ENCODE measurements around the gene SLC39A12. TPM values are rescaled to one million over a fixed set of nuclear protein-coding genes. Genes with fewer than 3 reads are reported as not detected.
A peak's percentile ranks its signal among the peaks of the same experiment; 100 is the strongest.

Gene SLC39A12
- polyA plus RNA-seq, 1 experiment = not detected

DNA sequence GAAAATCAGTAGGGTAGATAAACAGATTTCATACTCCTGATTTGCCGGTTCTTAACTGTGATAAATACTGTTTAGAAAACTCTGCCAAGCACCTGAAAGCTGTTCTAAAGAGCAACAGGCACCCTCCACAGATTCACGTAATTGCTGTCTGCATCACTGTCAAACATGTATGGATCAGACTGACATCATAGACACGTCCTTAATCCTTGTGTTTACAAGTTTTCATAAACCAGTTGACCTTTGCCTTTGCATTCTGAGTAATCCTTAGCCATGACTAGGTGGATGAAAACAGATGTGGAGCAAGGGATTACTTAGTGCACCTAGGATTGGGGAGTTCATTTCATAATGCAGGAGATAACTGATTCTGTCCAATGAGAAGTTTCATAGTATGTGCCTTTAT is 41.6 kb downstream of the SLC39A12 start:
- H3K36me3 ChIP-seq (ENCODE audit: control insufficient read depth, insufficient read depth, low read length) = no peaks in the 10 kb centered on the region
- POLR2A ChIA-PET = no interaction called here
- DNase-seq (ENCODE audit: low read depth) = no peak

DNA sequence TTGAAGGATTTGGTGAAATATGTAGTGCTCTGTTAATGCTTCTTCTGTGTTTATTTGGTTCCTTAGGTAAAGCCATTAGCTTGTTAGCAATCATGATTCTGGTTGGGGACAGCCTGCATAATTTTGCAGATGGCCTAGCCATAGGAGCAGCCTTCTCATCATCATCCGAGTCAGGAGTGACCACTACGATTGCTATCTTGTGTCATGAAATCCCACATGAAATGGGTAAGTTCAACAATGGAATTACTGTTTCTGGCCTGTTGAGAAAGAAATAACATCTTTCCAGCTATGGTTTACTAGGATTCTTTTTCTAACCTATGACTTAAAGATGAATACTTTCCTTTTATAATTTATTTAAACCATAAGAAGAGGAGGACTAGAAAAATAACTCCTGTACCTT is 48.9 kb downstream of the SLC39A12 start:
- ChIA-PET CTCF (no interaction called here), POLR2A (no interaction called here)
- no peak for DNase-seq (ENCODE audit: low read depth)
- TF ChIP-seq, protein P1, sequence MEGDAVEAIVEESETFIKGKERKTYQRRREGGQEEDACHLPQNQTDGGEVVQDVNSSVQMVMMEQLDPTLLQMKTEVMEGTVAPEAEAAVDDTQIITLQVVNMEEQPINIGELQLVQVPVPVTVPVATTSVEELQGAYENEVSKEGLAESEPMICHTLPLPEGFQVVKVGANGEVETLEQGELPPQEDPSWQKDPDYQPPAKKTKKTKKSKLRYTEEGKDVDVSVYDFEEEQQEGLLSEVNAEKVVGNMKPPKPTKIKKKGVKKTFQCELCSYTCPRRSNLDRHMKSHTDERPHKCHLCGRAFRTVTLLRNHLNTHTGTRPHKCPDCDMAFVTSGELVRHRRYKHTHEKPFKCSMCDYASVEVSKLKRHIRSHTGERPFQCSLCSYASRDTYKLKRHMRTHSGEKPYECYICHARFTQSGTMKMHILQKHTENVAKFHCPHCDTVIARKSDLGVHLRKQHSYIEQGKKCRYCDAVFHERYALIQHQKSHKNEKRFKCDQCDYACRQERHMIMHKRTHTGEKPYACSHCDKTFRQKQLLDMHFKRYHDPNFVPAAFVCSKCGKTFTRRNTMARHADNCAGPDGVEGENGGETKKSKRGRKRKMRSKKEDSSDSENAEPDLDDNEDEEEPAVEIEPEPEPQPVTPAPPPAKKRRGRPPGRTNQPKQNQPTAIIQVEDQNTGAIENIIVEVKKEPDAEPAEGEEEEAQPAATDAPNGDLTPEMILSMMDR (IDR thresholded peaks at IDR 0.05; ENCODE audit: insufficient read depth, low read depth, low read length) = no peak
- no peak overlapping the region for H3K4me3 ChIP-seq (ENCODE audit: low read depth, low read length)
- no peaks in the 10 kb centered on the region for H3K27me3 ChIP-seq (ENCODE audit: control insufficient read depth, insufficient read depth, low read length)
- no peaks in the 10 kb centered on the region for H3K36me3 ChIP-seq (ENCODE audit: control insufficient read depth, insufficient read depth, low read length)

More for the DNA sequence above, 41.6 kb downstream of the SLC39A12 start:
- Histone ChIP-seq H3K4me3 (ENCODE audit: low read depth, low read length) (no peak overlapping the region), H3K27me3 (ENCODE audit: control insufficient read depth, insufficient read depth, low read length) (no peaks in the 10 kb centered on the region)
- TF ChIP-seq, protein P1 (IDR thresholded peaks at IDR 0.05; ENCODE audit: insufficient read depth, low read depth, low read length) = no peak
- CTCF ChIA-PET = no interaction called here

DNA sequence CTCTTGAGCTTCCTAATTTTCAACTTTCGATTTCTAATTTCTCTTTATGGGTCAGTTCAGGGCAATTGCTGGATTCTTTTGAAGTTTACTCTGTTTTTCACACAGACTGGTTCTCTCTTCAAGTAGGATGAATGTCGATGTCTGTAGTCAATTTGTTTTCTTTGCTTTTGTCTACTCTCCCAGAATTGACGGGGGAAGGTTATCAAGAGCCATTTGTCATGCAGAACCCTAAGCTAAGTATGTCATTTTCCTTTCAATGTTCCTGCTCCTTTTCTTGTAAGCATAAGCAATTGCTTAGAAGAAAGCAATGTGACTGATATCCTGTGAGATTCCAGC is 53.7 kb downstream of the SLC39A12 start:
- ChIA-PET CTCF (interaction anchor here (0.8 kb wide), 1 partner anchor 98 kb away, joined by 3 read pairs; no protein-coding TSS in a partner anchor), POLR2A (interaction anchor here (0.7 kb wide), 1 partner anchor 43 kb away, joined by 5 read pairs; no protein-coding TSS in a partner anchor)
- TF ChIP-seq, protein P1 (IDR thresholded peaks at IDR 0.05; ENCODE audit: insufficient read depth, low read depth, low read length) = no peak
- H3K27me3 ChIP-seq (ENCODE audit: control insufficient read depth, insufficient read depth, low read length) = peaks cover 1% of the 10 kb centered on the region; the same call in 1 of the 2 replicates
- DNase-seq (ENCODE audit: low read depth) = no peak
- no peaks in the 10 kb centered on the region for H3K36me3 ChIP-seq (ENCODE audit: control insufficient read depth, insufficient read depth, low read length)
- H3K4me3 ChIP-seq (ENCODE audit: low read depth, low read length) = no peak overlapping the region

DNA sequence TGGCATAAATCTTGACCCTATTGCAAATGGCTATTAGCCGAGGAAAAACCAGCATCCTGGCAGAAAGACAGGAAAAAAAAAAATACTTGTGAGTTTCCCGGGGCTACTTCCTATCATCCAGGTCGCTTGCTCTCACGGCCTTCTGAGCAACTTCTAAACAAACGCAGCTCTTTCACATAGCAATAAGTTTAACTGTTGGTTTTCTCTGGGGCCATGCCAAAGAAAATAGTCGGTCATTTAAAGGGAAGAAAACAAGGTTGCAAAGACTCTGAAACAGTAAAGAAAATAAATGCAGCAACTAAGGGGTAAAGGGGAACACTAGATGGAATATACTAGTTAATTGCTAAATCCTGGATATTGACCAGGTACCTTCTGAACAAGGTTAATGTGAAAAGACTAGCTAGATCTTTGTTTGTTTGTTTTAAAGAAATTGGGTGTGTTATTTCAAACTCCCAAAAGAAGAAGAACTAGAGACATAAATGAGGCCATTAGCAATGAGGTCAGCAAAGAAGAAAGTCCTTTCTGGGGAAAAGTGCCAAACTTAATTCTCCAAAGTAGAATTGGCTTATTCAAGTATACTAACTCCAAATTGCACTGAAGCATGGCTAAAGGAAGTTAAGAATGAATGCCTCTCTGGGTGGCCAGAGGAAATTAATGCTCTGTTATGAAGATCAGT is 54.2 kb downstream of the SLC39A12 start:
- Histone ChIP-seq H3K4me3 (ENCODE audit: low read depth, low read length) (no peak overlapping the region), H3K27me3 (ENCODE audit: control insufficient read depth, insufficient read depth, low read length) (peaks cover 1% of the 10 kb centered on the region; the same call in 1 of the 2 replicates), H3K36me3 (ENCODE audit: control insufficient read depth, insufficient read depth, low read length) (no peaks in the 10 kb centered on the region)
- ChIA-PET POLR2A (interaction anchor here (0.7 kb wide), 1 partner anchor 44 kb away, joined by 5 read pairs; no protein-coding TSS in a partner anchor), CTCF (interaction anchor here (0.8 kb wide), 1 partner anchor 98 kb away, joined by 3 read pairs; no protein-coding TSS in a partner anchor)
- TF ChIP-seq, protein P1 (IDR thresholded peaks at IDR 0.05; ENCODE audit: insufficient read depth, low read depth, low read length) = no peak
- DNase-seq (ENCODE audit: low read depth) = peak; percentile 10

DNA sequence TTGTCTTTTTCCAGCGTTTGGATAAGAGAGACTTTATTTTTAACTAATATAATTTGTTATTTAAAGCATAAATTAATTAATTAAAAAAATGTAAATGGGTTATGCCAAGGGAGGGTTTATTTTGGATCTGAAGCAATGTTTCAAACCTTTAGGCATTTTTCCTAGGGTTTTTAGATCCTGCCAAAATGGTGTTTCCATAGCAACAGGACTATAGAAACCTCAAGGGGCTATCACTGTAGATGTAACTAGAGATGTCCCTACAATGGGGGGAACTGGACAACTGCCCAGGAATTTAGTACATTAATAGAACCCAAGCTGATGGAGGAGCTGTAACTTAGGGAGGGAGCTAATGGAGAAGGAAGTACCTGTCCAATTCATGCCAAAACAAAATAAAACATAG is 57.3 kb downstream of the SLC39A12 start:
- CTCF ChIA-PET = no interaction called here
- no peak overlapping the region for H3K4me3 ChIP-seq (ENCODE audit: low read depth, low read length)
- H3K36me3 ChIP-seq (ENCODE audit: control insufficient read depth, insufficient read depth, low read length) = no peaks in the 10 kb centered on the region
- TF ChIP-seq, protein P1 (IDR thresholded peaks at IDR 0.05; ENCODE audit: insufficient read depth, low read depth, low read length) = no peak
- no peak for DNase-seq (ENCODE audit: low read depth)
- POLR2A ChIA-PET = no interaction called here
- peaks cover 1% of the 10 kb centered on the region; the same call in 1 of the 2 replicates for H3K27me3 ChIP-seq (ENCODE audit: control insufficient read depth, insufficient read depth, low read length)
